OCI-M1 (cell line): ENCODE measurements around the gene METTL9.
"Not testable (repeated sequence)": the region's sequence is repeated elsewhere in the genome, so short reads cannot be mapped to it uniquely, and the experiment has no call there.

Experiments
- DNase-seq: peaks from one replicate; lab custom pipeline; 2025; lab: John Stamatoyannopoulos, UW

Gene METTL9

DNA sequence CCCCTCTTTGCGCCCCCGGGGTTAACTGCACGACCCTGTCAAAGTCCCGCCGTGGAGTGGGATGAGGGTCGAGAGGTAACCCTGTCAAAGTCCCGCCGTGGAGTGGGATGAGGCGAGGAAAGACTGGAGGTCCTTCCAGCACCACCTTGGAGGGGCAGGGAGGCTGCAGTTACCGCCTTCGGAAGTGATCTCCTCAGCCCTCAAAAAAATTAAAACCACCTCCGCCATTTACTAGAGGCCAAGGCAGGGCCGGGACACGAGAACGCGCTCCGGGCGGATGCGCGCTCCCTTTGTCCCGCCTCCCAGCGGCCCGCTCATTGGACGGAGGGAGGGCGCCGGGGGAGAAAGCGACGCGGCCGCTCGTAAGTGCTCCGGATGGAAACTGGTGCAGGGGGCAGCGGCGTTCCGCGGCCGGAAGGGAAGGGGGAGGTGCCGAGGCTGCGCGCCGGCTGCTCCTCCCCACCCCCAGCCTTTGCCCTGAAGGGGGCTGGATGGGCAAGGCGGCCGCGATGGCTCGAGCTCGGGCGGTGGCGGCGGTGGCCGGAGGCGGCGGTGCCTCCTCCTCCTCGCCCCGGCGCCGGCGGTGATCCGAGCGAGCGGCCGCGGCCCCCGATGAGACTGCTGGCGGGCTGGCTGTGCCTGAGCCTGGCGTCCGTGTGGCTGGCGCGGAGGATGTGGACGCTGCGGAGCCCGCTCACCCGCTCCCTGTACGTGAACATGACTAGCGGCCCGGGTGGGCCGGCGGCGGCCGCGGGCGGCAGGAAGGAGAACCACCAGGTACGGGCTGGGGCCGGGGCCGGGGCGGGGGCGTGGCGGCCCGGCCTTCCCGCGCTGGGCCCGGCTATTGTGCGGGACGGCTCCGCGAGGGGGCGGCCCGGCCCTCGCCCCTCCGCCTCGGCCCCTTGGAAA is at the start of gene METTL9:
METTL9 (plus strand) TSS at position 456 of the 909 bp plus-strand sequence; CDS start at position 613, 157 bp downstream.
- peak; percentile 96 for DNase-seq

DNA sequence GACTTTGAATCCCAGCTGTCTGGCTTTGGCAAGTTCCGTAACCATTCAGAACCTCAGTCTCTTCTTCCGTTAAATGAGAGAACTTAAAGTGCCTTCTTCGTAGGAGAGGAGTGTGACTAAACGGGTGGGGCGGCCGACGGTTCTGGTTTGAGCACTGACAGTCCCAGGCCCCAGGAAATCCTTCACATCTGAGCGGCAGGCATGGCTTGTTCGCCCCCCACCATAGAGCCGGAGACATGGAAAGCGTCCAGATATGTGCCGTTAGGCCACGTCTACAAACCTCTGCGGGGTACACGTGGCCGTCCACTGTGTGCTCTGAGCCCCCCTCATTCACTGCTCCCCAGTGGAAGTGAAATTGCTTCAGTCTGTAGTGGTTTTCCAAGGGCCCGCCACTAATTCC is 49.4 kb upstream of the METTL9 start:
- not testable (repeated sequence) for DNase-seq

DNA sequence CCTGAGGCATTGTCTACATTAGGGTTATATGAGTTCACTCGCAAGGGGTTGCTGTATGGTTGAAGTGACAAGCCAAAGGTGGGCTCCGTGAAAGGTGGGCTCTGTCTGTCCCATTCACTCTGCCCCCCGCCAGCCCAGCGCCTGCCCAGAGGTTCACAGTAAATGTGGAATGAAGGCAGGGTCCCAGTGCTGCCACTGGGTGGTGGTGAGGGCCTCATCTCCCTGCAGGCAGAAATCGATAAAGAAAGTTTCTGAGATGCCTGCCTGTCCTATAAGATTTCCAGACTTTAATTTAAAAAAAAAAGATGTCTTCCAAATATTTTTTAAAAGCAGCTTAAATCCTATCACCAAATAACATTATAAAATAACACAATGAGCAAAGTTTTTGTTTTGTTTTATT is 48.9 kb upstream of the METTL9 start:
- DNase-seq, result not testable (repeated sequence)

DNA sequence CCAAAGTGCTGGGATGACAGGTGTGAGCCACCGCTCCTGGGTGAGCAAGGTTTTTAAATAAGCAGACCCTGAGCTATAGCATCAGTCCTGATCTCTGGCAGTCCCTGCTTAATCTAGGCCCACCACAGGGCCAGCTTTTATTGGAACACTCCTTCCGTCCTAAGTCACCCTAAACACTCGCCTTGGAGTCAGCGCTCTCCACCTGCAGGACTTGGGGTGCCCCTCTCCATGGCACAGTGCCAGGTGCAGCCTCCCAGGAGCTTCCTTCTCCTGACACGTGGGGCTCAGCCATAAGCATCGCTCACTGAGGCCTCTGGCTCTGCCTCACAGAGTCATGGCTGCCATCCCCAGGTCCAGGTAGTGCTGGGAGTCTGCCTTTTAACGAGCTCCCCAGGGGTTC is 48.3 kb upstream of the METTL9 start:
- DNase-seq, result not testable (repeated sequence)

DNA sequence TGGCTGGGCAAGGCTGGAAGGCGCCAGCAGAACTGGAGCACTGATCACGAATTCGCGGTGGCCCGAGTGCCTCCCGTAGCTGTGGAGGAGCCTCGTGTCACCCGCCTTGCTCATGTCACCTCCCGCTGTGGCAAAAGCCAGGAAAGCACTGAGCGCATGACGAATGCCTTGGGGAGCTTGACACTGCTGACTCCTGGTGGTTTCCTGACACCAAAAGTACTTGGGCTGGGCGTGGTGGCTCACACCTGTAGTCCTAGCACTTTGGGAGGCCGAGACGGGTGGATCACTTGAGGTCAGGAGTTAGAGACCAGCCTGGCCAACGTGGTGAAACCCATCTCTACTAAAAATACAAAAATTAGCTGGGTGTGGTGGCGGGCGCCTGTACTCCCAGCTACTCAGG is 47.8 kb upstream of the METTL9 start:
- DNase-seq, result not testable (repeated sequence)

DNA sequence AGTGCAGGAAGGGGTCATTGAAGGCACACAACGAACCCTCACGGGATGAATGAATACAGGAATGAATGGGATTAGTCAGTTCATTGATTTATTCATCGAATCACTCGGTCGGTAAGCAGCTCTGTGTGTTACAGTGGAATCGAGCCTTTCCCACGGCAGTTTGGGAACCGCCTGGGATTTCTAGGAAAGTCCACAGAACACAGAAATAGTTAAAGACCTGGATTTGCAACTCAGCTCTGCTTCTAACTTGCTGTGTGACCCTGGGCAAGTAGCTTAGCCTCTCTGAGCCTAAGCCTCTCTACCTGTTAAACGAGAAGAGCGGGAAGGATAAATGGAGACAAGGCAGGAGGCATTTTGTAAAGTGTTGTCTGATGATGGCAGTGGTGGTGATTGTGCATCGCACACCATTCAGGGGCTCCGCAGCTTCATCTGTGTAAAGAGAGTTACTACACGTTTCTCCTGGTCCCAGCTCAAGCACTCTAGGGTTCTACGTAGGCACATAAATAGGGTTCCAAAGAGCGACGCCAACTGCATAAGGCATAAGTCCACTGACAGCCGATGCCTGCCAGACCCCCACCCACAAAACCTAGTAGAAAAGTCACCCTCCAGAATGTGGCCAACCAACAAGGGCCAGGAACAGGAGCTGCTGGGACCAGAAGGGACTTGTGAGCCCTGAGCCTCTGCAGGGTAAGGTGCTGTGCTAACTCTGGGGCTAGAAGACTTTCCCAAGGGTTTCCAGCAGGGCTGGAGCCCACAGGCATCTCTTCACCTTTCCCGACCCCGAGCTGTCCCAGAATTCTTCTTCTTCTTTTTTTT is 45.7 kb upstream of the METTL9 start:
- not testable (repeated sequence) for DNase-seq

DNA sequence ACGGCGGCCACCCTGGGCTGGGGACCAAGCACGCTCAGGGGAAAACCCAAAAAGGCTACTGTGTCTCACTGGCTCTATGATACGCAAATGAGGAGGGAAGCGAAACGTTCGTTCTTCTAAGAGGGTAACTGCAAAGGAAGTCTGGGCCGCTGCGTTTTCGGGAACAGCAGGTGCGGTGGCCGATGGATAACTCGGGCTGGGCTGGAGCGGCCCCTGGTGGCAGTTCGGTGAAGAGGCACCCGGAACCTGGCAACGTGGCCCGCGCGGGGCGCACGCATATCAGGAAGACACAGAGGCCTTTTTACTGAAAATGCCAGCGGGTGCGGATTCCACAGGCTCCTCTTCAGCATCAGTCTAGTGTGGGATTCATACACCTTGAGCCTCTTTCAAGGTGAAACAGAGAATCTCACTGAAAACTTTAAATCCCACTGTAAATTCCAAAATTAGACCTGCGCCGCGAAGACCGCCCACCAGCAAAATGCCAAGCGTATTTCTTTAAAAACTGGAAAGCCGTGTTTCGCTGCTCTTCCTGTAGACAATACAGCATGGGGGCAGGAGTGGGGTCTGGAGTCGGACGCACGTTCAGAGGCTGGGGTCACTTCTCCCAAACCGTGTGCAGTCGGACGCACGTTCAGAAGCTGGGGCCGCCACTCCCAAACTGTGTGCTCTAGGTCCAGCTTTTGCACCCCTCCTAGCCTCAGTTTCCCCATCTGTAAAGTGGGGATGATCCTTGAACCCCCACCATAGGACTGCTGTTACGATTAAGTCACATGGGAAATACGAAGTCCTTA is 44.4 kb upstream of the METTL9 start:
- peak; percentile 97 for DNase-seq

DNA sequence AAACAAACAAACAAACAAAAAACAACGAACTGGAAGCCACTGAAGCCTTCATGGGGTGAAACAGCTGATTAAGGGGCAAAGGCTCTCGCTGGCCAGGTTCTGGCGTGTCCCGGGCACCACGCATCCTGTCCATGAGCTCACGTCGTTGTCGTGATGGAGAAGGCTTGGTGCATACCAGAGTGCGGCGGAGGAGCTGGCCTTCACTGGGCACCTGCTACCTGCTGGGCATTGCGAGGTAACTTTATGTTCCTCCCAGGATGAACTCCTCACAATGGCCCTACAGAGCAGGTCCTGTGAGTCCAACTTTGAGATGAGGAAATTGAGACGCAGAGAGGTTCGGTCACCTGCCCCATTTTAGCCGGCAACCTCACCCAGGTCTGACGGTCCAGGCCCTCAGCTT is 43.8 kb upstream of the METTL9 start:
- DNase-seq, result not testable (repeated sequence)

DNA sequence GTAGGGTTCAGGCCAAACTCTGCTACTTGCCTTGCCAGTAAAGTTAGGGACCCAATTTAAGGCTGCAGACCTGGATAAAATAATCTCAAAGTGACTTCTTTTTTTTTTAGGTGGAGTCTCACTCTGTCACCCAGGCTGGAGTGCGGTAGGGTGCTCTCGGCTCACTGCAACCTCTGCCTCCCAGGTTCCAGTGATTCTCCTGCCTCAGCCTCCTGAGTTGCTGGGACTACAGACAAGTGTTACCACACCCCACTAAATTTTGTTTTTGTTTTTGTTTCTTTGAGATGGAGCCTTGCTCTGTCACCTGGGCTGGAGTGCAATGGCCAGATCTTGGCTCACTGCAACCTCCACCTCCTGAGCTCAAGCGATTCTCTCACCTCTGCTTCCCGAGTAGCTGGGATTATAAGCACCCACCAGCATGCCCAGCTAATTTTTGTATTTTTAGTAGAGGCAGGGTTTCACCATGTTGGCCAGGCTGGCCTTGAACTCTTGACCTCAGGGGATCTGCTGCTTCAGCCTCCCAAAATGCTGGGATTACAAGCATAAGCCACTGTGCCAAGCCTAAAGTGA is 43.3 kb upstream of the METTL9 start:
- not testable (repeated sequence) for DNase-seq

DNA sequence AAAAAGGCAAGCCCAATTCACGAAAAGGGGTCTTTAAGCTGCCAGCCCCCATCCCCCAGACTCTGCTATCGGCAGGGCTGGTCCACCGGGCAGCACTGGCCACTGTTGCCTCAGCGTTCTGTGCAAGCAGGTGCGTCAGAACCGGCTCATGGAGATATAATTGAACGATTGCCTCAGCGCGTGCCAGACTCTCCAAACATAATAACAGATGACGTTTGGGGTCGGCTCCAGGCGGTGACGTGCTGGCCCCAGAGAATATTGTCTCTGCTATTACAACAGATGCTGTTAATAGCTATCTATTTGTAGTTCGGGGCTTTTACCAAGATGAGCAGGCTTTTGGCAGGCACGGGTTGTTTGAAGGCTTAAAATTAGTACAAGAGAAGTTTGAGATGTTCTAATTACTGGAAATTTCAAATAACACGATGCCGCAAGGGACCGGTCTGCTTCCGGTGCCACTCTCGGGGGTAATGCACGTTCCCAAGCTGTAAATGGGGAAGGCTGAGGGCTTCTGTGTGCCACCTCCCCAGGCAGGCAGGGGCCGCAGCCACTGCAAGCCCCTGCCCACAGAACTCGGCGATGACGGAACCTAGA is 42.6 kb upstream of the METTL9 start:
- not testable (repeated sequence) for DNase-seq

DNA sequence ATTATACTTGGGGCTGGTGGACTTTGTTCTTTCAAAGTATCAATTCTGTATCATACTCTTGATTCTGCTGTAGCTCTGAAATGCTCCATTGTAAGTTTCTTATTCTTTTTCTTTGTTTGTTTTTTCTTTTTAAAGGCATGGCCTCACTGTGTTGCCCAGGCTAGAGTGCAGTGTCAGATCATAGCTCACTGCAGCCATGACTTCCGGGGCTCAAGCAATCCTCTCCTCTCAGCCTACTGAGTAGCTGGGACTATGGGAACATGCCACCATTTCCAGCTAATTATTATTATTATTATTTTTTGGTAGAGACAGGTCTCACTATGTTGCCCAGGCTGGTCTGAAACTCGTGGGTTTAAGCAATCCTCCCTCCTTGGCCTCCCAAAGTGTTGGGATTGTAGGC is 38.9 kb upstream of the METTL9 start:
- no peak for DNase-seq

DNA sequence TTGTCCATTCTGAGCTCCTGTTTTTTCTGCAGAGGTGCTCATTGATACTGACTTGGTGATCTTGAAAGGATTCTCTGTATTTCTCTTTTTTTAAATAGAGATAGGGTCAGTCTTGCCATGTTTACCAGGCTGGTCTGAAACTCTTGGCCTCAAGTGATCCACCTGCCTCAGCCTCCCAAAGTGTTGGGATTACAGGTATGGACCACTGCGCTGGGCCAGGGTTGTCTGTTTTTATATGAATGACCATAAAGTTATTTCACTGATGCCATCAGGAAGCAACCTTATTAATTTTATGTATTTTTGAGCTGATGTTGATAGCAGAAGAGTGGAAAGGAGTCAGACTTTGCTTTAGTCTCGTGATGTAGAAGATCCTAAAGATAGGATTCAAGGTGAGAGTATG is 35.7 kb upstream of the METTL9 start:
- DNase-seq, result no peak

DNA sequence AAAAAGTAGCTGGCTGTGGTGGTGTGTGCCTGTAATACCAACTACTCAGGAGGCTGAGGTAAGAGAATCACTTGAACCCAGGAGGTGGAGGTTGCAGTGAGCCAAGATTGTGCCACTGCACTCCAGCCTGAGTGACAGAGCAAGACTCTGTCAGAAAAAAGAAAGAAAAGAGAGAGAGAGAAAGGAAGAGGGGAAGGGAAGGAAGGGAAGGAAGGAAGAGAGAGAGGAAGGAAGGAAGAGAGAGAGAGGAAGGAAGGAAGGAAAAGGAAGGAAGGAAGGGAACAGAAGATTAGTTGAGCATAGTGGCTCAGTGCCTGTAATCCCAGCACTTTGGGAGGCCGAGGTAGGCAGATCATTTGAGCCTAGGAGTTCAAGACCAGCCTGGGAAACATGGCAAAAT is 35.0 kb upstream of the METTL9 start:
- not testable (repeated sequence) for DNase-seq

DNA sequence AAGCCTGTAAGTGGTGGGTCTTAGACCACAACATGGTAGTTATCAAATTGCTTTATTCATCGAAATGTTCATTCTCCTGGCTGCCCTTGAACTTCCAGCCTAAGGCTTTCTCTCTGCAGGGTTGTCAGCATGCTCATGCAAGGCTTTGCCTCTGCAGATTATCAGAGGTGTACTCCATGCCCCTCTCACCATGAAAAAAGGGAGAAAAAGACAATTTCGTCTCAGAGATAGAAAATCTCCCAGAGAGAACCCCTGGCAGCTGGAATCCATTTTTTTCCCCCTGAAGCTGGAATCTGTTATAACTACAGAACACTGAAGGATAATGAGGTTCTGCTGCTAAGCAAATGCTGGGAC is 33.9 kb upstream of the METTL9 start:
- DNase-seq, result no peak

DNA sequence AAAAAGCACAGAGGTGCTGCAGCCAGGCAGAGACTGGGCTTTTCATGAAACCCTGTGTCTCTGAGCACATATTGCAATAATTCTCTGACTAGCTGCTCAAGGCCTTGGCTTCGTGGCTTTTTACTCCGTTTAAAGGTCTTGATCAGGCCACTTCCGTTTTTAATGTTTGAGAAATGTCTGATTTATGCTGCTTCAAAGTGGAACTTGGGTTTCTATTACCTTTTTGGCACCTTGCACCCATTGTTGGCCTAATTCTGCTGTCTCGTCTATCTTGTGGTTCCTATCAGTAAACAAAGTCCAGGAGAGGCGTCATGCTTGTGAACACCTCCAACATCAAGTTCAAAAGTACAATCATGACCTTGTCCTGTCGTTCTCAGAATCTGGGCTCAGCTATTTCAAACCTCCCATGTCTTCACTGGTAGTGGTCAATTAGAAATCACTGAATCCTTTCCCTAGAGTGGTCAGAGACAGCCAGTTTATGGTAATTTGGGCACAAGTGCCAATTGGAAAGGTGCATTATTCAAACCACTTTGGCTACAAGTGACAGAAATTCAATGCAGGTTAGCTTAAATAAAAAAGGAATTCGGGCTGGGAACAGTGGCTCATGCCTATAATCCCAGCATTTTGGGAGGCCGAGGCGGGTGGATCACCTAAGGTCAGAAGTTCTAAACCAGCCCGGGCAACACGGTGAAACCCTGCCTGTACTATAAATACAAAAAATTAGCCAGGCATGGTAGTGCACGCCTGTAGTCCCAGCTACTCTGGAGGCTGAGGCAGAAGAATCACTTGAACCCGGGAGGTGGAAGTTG is 33.3 kb upstream of the METTL9 start:
- DNase-seq, result peak; percentile 62

DNA sequence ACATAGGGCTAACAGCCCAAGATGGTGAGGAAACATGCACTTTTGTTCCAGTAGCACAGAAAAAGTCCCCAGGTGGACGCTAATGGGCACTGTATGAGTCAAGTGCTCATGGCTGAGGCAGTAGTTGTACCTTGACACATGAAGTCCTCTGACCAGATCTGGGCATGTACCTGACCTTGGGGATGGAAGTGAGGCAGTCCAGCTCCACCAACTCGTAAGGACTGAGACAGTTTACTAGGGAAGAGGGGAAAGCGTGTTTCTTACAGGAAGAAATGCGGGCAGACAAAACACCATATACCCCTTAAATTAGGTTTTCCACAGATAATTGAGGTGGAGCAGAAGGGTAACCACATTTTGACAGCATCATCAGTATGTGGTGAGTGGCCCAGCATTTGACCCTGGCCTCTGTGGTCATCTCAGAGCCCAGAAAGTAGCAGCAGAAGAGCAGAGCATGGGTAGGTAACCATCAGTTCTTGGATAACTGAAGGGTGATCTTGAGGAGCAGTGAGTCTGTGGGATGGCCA is 32.4 kb upstream of the METTL9 start:
- no peak for DNase-seq

DNA sequence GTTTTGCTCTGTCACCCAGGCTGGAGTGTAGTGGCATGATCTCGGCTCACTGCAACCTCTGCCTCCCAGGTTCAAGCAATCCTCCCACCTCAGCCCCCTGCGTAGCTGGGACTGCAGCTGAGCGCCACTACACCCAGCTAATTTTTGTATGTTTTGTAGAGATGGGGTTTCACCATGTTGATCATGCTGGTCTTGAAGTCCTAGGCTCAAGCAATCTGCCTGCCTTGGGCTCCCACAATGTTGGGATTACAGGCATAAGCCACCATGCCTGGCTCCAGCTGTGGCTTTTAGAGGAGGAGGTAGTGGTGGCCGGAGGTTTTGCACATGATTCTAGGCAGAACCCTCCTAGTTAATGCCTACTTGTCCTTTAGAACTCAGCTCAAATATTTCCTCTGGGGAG is 31.9 kb upstream of the METTL9 start:
- not testable (repeated sequence) for DNase-seq

DNA sequence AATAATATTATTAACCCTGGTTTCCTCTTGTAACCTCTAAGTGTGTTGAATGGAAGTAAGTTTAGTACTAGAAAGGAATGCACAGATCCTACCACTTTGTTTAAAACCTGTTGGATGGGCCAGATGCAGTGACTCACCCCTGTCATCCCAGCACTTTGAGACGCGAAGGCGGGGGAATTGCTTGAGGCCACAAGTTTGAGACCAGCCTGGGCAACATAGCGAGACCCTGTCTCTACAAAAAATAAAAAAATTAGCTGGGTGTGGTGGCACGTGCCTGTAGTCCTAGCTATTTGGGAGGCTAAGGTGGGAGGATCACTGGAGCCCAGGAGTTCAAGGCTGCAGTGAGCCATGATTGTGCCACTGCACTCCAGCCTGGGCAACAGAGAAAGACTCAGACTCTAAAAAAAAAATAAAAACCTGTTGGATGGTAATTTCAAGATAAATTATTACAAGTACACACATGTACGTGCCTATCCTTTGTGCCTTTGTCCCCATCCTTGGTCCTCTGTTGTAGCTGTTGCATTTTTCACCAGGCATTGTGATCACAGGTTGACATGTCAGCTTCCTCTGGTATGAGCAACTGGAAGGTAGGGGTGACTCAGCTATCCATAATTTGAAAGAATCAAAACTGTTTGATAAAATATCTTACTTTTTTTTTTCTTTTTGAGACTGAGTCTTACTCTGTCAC is 30.7 kb upstream of the METTL9 start:
- no peak for DNase-seq

DNA sequence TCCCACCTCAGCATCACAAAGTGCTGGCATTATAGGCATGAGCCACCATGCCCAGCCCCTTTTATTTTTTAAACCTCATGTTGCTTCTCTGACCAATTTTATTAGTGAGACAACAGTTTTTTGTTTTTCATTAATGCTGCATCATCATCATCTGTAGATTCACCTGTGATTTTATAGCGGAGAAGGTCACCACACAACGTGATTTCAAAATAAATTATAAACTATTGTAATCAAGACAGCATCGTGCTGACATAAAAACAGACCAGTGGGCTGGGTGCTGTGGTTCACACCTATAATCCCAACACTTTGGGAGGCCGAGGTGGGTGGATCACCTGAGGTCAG is 28.7 kb upstream of the METTL9 start:
- DNase-seq, result no peak

DNA sequence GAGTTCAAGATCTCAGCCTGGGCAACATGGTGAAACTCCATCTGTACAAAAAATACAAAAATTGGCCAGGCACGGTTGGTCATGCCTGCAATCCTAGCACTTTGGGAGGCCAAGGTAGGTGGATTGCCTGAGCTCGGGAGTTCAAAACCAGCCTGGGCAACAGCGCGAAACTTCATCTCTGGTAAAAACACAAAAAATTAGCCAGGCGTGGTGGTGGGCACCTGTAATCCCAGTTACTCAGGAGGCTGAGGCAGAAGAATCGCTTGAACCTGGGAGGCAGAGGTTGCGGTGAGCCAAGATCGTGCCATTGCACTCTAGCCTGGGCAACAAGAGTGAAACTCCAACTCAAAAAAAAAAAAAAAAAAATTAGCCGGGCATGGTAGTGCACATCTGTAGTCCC is 25.9 kb upstream of the METTL9 start:
- not testable (repeated sequence) for DNase-seq
